SK-N-SH treated with all-trans-retinoic acid at 6 μM for 48 hours (cell line): ENCODE results near the gene MRGPRE.

Source experiments
- ATAC-seq: fragments of 200-7000 bp; cut with Tn5 transposase; 3 replicates; pipeline ENCODE4 v1.9.1; 2020; ENCODE audit warnings: mild to moderate bottlenecking, moderate library complexity
- CREB5 ChIP-seq: fragments of 250-450 bp; sonication (Bioruptor Pico); IDR thresholded peaks from 2 replicates; pipeline ENCODE4 v1.5.1; 2020; ENCODE audit warnings: low read depth, mild to moderate bottlenecking, moderate library complexity
- CSDC2 ChIP-seq: fragments of 250-450 bp; sonication (Bioruptor Pico); IDR thresholded peaks from 2 replicates; pipeline ENCODE4 v1.5.0; 2020; ENCODE audit warnings: mild to moderate bottlenecking, moderate library complexity
- CSRNP3 ChIP-seq: fragments of 250-450 bp; sonication (Bioruptor Pico); IDR thresholded peaks from 2 replicates; pipeline ENCODE4 v1.5.1; 2021; ENCODE audit warnings: mild to moderate bottlenecking, moderate library complexity
- ESRRG ChIP-seq: fragments of 250-450 bp; sonication (Bioruptor Pico); IDR thresholded peaks from 2 replicates; pipeline ENCODE4 v1.6.1; 2021; ENCODE audit warnings: mild to moderate bottlenecking
- GLIS3 ChIP-seq: fragments of 250-450 bp; sonication (Bioruptor Pico); IDR thresholded peaks from 2 replicates; pipeline ENCODE4 v1.5.0; 2020; ENCODE audit warnings: mild to moderate bottlenecking, moderate library complexity
- ISL1 ChIP-seq: fragments of 250-450 bp; sonication (Bioruptor Pico); IDR thresholded peaks from 2 replicates; pipeline ENCODE4 v2.1.2; 2022; ENCODE audit warnings: mild to moderate bottlenecking, moderate library complexity
- PATZ1 ChIP-seq: fragments of 250-450 bp; sonication (Bioruptor Pico); IDR thresholded peaks from 2 replicates; pipeline ENCODE4 v1.8.0; 2020; ENCODE audit warnings: mild to moderate bottlenecking, moderate library complexity, borderline replicate concordance
- POU6F1 ChIP-seq: fragments of 250-450 bp; sonication (Bioruptor Pico); IDR thresholded peaks from 2 replicates; pipeline ENCODE4 v1.8.0; 2021; ENCODE audit warnings: low read depth, mild to moderate bottlenecking, moderate library complexity, borderline replicate concordance
- RARB ChIP-seq: fragments of 250-450 bp; sonication (Bioruptor Pico); IDR thresholded peaks from 2 replicates; pipeline ENCODE4 v1.8.0; 2021; ENCODE audit warnings: mild to moderate bottlenecking, moderate library complexity
- TCF4 ChIP-seq: fragments of 250-450 bp; sonication (Bioruptor Pico); IDR thresholded peaks from 2 replicates; pipeline ENCODE4 v1.8.0; 2021; ENCODE audit warnings: mild to moderate bottlenecking, moderate library complexity, borderline replicate concordance
- TOX ChIP-seq: fragments of 250-450 bp; sonication (Bioruptor Pico); IDR thresholded peaks from 2 replicates; pipeline ENCODE4 v1.8.0; 2021; ENCODE audit warnings: mild to moderate bottlenecking, moderate library complexity, borderline replicate concordance
- TSHZ2 ChIP-seq: fragments of 250-450 bp; sonication (Bioruptor Pico); IDR thresholded peaks from 2 replicates; pipeline ENCODE4 v1.5.0; 2020; ENCODE audit warnings: mild to moderate bottlenecking, moderate library complexity
- ZFP3 ChIP-seq: fragments of 250-450 bp; sonication (Bioruptor Pico); IDR thresholded peaks from 2 replicates; pipeline ENCODE4 v1.5.0; 2020; ENCODE audit warnings: mild to moderate bottlenecking, moderate library complexity
- ZFP30 ChIP-seq: fragments of 450-650 bp; formaldehyde crosslinking; IDR thresholded peaks from 2 replicates; pipeline ENCODE4 v1.5.0; 2022; ENCODE audit warnings: mild to moderate bottlenecking, moderate library complexity
- ZNF565 ChIP-seq: fragments of 450-650 bp; formaldehyde crosslinking; conservative IDR thresholded peaks from 2 replicates; pipeline ENCODE4 v1.5.0; 2020; ENCODE audit warnings: low read depth, mild to moderate bottlenecking, moderate library complexity
- ZNF70 ChIP-seq: fragments of 450-650 bp; formaldehyde crosslinking; IDR thresholded peaks from 2 replicates; pipeline ENCODE4 v1.5.0; 2020; ENCODE audit warnings: mild to moderate bottlenecking, moderate library complexity
- ZNF8 ChIP-seq: fragments of 450-650 bp; formaldehyde crosslinking; IDR thresholded peaks from 2 replicates; pipeline ENCODE4 v1.5.0; 2020; ENCODE audit warnings: mild to moderate bottlenecking, moderate library complexity

MRGPRE gene

GRCh38 chr11:3198815-3199214 lies 33.4 kb downstream of the MRGPRE start:
- ATAC-seq: no peak
- no peak for TF ChIP-seq CSRNP3 (CRISPR knock-in tag)
- no peak for TF ChIP-seq PATZ1 (CRISPR knock-in tag)
- no peak for TF ChIP-seq ZNF565 (CRISPR knock-in tag)
- TF ChIP-seq ZNF8 (CRISPR knock-in tag): no peak
- TF ChIP-seq ESRRG: no peak
- TF ChIP-seq GLIS3 (CRISPR knock-in tag): no peak
- TF ChIP-seq RARB: no peak
- TF ChIP-seq ZFP30 (CRISPR knock-in tag): no peak
- no peak for TF ChIP-seq CREB5 (CRISPR knock-in tag)

GRCh38 chr11:3197878-3198528 lies 34.2 kb downstream of the MRGPRE start:
- TF ChIP-seq CSRNP3 (CRISPR knock-in tag) (no peak), CSDC2 (no peak), CREB5 (CRISPR knock-in tag) (no peak), POU6F1 (CRISPR knock-in tag) (no peak), ZFP3 (CRISPR knock-in tag) (no peak), ZNF8 (CRISPR knock-in tag) (no peak), ISL1 (CRISPR knock-in tag) (no peak), ZFP30 (CRISPR knock-in tag) (no peak), ZNF565 (CRISPR knock-in tag) (no peak), TCF4 (no peak)
- ATAC-seq: no peak

- TF ChIP-seq ZFP30 (CRISPR knock-in tag) (no peak), PATZ1 (CRISPR knock-in tag) (no peak), TSHZ2 (CRISPR knock-in tag) (no peak), ZNF565 (CRISPR knock-in tag) (no peak), ZFP3 (CRISPR knock-in tag) (no peak), TOX (CRISPR knock-in tag) (no peak), ZNF70 (CRISPR knock-in tag) (no peak), CSDC2 (no peak)
- ATAC-seq: no peak
These were observed 35.0 kb downstream of the MRGPRE start for GRCh38 chr11:3197044-3197695.
